Nephron (organoid): ENCODE data around the gene IGF1.

Experiments used
- H3K27ac Mint-ChIP-seq, 3 experiments: 2 replicates each; pipeline ENCODE4 v1.8.0; 2020; ENCODE audit warnings: mixed read lengths in 3 of 3, mild to moderate bottlenecking in 2 of 3, moderate library complexity in 1 of 3
- H3K27me3 Mint-ChIP-seq: 2 replicates; pipeline ENCODE4 v1.8.0; 2021; ENCODE audit warnings: low read depth, mild to moderate bottlenecking, moderate library complexity, mixed read lengths
- H3K36me3 Mint-ChIP-seq: 2 replicates; pipeline ENCODE4 v1.8.0; 2020; ENCODE audit warnings: low read depth, mixed read lengths
- H3K4me1 Mint-ChIP-seq: 2 replicates; pipeline ENCODE4 v1.8.0; 2020; ENCODE audit warnings: mixed read lengths
- H3K4me3 Mint-ChIP-seq, 3 experiments: 2 replicates each; pipeline ENCODE4 v1.8.0; 2020; ENCODE audit warnings: mild to moderate bottlenecking in 3 of 3, mixed read lengths in 3 of 3, moderate library complexity in 2 of 3
- H3K9me3 Mint-ChIP-seq: 2 replicates; pipeline ENCODE4 v1.8.0; 2020; ENCODE audit warnings: mixed read lengths
- CTCF ChIP-seq, 3 experiments: fragments of 200-600 bp; sonication (generic); IDR thresholded peaks; one replicate each; pipeline ENCODE4 v1.5.0; 2021; ENCODE audit warnings: antibody characterized with exemption in 3 of 3; ENCODE audit not compliant: unreplicated experiment in 3 of 3

Gene IGF1

GRCh38 chr12:102518871-102519270 is 38.5 kb upstream of the IGF1 start:
- H3K4me3 Mint-ChIP-seq, result no peak overlapping the region
- H3K36me3 Mint-ChIP-seq, result no peaks in the 10 kb centered on the region
- H3K4me1 Mint-ChIP-seq, result peaks cover 45% of the 10 kb centered on the region
- TF ChIP-seq CTCF (IDR thresholded peaks at IDR 0.05; ENCODE audit: unreplicated experiment in 3 of 3), result no peak
- H3K27me3 Mint-ChIP-seq, result peaks cover 4% of the 10 kb centered on the region
- H3K9me3 Mint-ChIP-seq, result no peaks in the 10 kb centered on the region
- peak overlapping the region in 1 of 3 experiments; percentile 30 for H3K27ac Mint-ChIP-seq

- H3K27me3 Mint-ChIP-seq, result peaks cover 4% of the 10 kb centered on the region
- no peaks in the 10 kb centered on the region for H3K36me3 Mint-ChIP-seq
- H3K9me3 Mint-ChIP-seq, result no peaks in the 10 kb centered on the region
- no peak for TF ChIP-seq CTCF (IDR thresholded peaks at IDR 0.05; ENCODE audit: unreplicated experiment in 3 of 3)
- H3K4me1 Mint-ChIP-seq, result peaks cover 24% of the 10 kb centered on the region
- H3K27ac Mint-ChIP-seq, result no peak overlapping the region
- H3K4me3 Mint-ChIP-seq, result no peak overlapping the region
Observed at GRCh38 chr12:102514696-102515095, 34.3 kb upstream of the IGF1 start.

GRCh38 chr12:102513739-102514138 is 33.4 kb upstream of the IGF1 start:
- no peak for TF ChIP-seq CTCF (IDR thresholded peaks at IDR 0.05; ENCODE audit: unreplicated experiment in 3 of 3)
- peaks cover 24% of the 10 kb centered on the region for H3K4me1 Mint-ChIP-seq
- H3K4me3 Mint-ChIP-seq, result no peak overlapping the region
- peaks cover 4% of the 10 kb centered on the region for H3K27me3 Mint-ChIP-seq
- H3K27ac Mint-ChIP-seq, result no peak overlapping the region
- H3K9me3 Mint-ChIP-seq, result no peaks in the 10 kb centered on the region
- no peaks in the 10 kb centered on the region for H3K36me3 Mint-ChIP-seq

GRCh38 chr12:102513272-102513671 is 32.9 kb upstream of the IGF1 start:
- peaks cover 4% of the 10 kb centered on the region for H3K27me3 Mint-ChIP-seq

GRCh38 chr12:102512523-102512922 is 32.2 kb upstream of the IGF1 start:
- H3K27me3 Mint-ChIP-seq, result peaks cover 4% of the 10 kb centered on the region
- no peak overlapping the region for H3K4me3 Mint-ChIP-seq
- no peak overlapping the region for H3K27ac Mint-ChIP-seq
- H3K9me3 Mint-ChIP-seq, result no peaks in the 10 kb centered on the region
- no peak for TF ChIP-seq CTCF (IDR thresholded peaks at IDR 0.05; ENCODE audit: unreplicated experiment in 3 of 3)
- H3K36me3 Mint-ChIP-seq, result no peaks in the 10 kb centered on the region
- peaks cover 14% of the 10 kb centered on the region for H3K4me1 Mint-ChIP-seq

More at GRCh38 chr12:102513272-102513671, 32.9 kb upstream of the IGF1 start:
- TF ChIP-seq CTCF (IDR thresholded peaks at IDR 0.05; ENCODE audit: unreplicated experiment in 3 of 3), result no peak
- peaks cover 22% of the 10 kb centered on the region for H3K4me1 Mint-ChIP-seq
- H3K36me3 Mint-ChIP-seq, result no peaks in the 10 kb centered on the region
- H3K9me3 Mint-ChIP-seq, result no peaks in the 10 kb centered on the region
- no peak overlapping the region for H3K4me3 Mint-ChIP-seq
- no peak overlapping the region for H3K27ac Mint-ChIP-seq

GRCh38 chr12:102511575-102511974 is 31.2 kb upstream of the IGF1 start:
- TF ChIP-seq CTCF (IDR thresholded peaks at IDR 0.05; ENCODE audit: unreplicated experiment in 3 of 3), result no peak
- Mint-ChIP-seq H3K4me1 (peaks cover 5% of the 10 kb centered on the region), H3K36me3 (no peaks in the 10 kb centered on the region), H3K27me3 (peaks cover 4% of the 10 kb centered on the region), H3K9me3 (peaks cover 7% of the 10 kb centered on the region), H3K4me3 (no peak overlapping the region), H3K27ac (no peak overlapping the region)
